Activated CD8-positive, alpha-beta memory T cell treated with anti-CD3 and anti-CD28 coated beads, Interleukin-2, amount 50 U/mL, for 1 hour (primary cell): Measurements from ENCODE around the gene PCK1.

Experiments
- DNase-seq: peaks from one replicate; pipeline ENCODE4 v3.0.0-alpha.2; 2020; ENCODE audit errors: extremely low read depth

Gene PCK1

DNA sequence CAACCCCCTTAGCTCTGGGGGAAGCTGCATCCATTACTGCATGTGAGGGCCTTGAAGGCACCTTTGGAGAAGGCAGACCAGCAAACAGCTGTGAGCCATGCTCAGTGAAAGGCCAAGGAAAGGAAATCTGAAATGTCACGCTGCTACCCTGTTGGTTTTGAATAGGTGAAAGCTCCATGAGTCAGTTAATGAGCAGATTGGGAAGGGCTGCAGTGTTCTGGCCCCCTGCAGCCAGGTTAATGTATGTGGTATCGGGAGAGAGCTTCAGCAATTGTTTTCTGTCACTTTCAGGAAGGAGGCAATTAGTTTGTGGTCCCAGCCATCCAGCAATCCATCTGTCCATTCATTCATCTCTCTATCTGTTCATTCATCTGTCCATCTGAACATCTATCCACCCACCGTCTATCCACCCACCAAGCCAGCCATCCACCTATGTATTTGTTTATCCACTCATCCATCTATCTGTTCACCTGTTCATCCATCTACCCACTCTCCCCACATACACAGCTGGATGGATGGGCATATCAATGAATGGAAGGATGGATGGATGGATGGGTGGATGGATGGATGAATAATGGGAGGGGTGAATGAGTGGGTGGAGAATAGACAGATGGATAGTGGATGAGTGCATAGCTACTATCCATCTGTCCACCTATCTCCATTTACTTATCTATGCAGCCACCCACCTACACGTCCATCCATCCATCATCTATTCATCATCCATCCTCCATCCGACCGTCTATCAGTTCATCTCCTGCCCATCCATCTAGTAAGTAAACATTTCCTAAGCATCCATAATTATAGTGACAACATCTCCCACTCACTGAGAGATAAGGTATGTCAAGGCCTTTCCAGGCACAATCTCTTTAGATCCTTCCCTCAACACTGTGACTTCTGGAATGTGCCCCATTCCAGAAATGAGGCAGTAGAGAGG is 16.0 kb downstream of the PCK1 start:
- DNase-seq, result no peak

- no peak for DNase-seq
Measured at GRCh38 chr20:57577679-57578475, 17.0 kb downstream of the PCK1 start.

DNA sequence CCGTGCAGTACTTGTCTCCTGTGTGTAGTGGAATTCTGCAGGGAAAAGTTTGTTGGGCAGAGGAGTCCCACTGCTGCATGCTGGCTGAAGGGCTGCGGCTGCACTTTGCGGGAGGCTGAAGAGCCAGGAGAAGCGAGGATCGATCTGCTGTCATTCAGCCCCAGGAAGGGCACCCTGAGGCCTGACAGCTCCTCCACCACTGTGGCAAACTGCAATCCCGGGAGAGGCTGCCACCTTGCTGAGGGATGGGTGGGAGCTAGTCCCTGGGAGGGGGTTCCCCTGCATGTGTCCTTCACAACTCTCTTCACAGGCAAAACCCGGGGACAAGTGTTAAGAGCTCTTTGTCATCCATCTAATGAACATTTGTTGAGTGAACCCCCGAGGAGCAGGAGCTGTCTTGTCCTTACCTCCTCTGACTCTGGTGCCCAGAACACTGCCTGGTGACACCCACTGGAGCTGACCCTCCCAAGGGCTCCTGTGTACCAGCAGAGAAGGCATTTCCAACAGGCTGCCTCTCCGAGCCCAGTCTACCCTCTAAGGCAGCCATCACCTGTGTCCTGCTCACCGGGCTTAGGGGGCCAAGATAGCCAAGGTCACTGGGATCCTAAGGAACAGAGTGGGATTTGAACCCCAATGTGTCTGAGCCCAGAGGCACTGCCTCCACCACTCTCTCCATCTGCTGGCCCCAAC is 17.7 kb downstream of the PCK1 start:
- DNase-seq, result no peak

DNA sequence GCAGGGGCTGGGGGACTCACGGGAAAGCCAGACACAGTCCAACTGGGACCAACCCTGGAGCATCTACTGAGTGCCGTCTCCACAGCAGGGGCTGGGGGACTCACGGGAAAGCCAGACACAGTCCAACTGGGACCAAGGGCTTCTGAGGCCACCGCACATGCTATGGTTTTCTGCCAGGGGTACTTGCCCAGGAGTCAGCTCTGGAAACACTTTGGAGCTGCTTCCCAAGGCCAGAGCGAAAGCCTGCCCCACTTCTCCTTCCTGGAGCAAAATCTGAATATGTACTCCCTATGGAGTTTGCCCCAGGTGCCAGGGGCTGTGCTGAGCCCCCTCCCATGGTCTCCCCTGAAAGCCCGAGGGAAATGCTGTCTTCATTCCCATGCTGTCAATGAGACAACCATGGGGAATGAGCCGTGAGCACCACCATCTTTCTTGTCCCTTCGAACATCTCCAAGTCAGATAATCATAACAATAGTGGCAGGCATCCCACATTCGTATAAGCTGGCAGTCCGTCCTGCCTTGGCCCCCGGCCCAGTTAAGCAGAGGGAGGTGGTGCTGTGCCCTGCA is 18.5 kb downstream of the PCK1 start:
- DNase-seq, result no peak

- no peak for DNase-seq
Measured at GRCh38 chr20:57579898-57580447, 19.1 kb downstream of the PCK1 start.

GRCh38 chr20:57580478-57581201 is 19.7 kb downstream of the PCK1 start:
- DNase-seq, result no peak

GRCh38 chr20:57581202-57582028 is 20.5 kb downstream of the PCK1 start:
- DNase-seq, result no peak

GRCh38 chr20:57582029-57582378 is 21.1 kb downstream of the PCK1 start:
- no peak for DNase-seq

DNA sequence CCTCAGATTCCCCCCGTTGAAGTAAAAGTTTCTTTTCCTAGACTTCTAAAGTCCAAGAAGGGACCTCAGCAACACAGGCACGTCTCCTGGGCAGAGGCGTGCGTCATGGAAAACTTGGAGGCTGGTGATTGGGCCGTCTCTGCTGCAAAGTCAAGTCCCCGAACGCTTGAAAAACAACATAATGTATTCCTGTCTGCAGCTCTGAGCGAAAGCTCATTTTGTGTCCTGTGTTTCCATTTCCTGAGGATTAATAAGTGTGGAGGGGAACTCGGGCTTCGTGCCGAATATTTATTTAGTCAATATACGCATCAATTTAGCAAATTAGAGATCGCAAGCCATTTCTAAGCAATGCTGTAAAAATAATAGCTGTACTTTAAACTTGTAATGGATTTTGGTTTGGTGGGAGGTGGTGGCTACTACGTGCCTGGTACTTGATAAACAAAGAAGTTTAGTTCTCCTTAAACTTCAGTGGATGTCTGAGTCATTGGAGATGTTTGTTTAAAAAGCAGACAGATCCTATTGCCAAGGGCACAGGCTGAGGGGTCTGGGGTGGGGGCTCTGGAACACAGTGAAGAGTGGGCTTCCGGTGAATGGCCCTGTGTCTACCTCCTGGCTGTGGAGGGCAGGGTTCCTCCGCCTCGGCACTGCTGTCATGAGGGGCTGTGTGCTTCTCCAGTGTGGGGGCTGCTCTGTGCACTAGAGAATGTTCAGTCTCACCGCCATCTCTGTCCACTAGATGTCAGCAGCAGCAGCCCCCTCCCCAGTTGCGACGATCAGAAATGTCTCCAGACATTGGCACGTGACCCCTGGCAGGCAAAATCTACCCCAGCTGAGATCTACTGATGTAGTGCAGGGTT is 21.8 kb downstream of the PCK1 start:
- DNase-seq, result no peak

GRCh38 chr20:57583289-57584257 is 22.7 kb downstream of the PCK1 start:
- no peak for DNase-seq

DNA sequence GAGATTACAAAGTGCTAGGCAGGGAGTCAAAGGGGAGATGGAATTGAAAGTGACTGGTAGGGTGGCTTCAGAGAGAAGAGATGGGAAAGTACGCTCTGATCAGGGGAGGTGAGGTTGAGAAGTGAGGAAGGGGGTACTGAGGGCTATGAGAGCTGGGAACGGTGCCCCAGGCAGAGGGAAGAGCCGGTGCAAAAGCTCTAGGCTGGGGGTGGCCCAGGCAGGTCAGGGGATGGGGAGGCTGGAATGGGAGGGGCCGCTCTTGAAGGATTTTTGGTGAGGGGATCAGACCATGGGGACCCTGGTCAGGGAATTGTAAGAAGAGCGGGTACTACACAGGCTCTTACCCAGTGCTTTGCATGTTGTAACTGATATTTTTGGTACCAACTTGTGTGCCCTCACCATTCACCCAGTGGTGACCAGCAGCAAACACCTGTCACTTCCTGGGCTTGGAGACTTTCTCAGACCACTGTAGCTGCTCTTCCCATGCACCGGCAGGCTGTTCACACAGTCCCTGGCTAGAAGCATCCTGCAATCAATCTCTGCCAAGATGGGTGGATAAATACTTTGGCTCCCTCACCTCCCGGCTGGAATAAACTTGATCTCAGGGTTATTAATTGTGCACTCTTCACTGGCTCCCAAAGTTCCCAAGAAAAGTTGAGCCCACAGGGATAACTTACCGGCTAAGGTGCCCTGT is 24.0 kb downstream of the PCK1 start:
- DNase-seq, result no peak

GRCh38 chr20:57585466-57586213 is 24.7 kb downstream of the PCK1 start:
- DNase-seq, result no peak

DNA sequence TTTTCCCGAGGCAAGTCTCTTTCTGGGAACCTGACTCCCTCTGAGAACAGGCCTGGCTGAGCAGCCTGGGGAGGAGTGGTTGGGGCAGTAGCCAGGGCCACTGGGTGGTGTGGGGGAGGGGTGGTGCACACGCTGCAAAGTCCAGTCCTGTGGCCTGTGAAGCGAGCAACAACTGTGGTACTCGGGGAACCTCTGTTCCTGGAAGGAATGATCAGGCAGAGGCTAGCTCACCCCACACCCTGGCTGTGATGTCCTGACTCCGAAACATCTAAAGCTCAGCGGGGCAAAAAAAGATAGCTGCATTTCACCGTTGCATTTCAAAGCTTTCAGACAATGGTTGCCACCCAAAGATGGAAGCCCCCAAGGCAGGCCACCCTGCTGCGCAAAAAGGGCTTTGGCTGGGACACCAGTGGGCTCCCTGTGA is 25.5 kb downstream of the PCK1 start:
- no peak for DNase-seq

GRCh38 chr20:57586943-57587277 is 26.0 kb downstream of the PCK1 start:
- DNase-seq, result no peak

DNA sequence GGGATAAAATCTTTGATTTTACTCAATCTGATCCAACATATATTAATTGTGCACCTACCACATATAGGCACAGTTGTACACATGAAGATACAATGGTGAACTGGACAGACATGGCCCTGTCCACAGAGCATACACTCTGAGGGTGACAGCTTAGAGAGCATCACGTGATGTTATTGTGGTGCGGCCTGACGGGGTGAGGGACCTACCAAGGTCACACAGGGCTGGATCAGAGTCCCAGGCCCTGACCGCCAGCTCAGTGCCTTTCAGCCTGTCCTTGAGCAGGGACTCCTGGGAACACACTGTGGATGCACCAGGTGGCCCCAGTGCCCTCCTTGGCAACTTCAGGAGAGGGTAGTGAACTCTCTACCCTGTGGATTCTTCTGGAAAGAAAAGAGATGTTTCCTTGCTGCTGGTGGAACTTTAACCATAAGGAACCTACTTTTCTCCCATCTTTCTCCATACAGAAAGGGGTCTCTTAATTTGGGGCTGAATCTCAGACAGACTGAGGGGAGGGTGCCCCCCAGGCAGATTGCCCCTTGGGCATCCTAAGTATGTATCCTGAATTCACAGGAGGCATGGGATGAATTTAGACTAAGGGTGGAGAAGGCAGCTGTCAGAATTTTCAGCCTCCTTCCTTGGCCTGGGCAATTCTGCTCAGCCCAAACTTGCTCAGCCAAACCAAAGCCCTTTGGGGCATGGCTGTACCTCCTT is 26.5 kb downstream of the PCK1 start:
- no peak for DNase-seq

GRCh38 chr20:57587989-57588377 is 27.1 kb downstream of the PCK1 start:
- no peak for DNase-seq
